SK-N-SH treated with all-trans-retinoic acid at 6 μM for 48 hours (cell line): ENCODE measurements around the gene ALB.

Source experiments
- ATAC-seq: fragments of 200-7000 bp; cut with Tn5 transposase; 3 replicates; pipeline ENCODE4 v1.9.1; 2020; ENCODE audit warnings: mild to moderate bottlenecking, moderate library complexity
- ARNTL ChIP-seq: fragments of 450-650 bp; formaldehyde crosslinking; IDR thresholded peaks from 2 replicates; pipeline ENCODE4 v1.5.0; 2020; ENCODE audit warnings: low read depth, mild to moderate bottlenecking, moderate library complexity, borderline replicate concordance
- BACH2 ChIP-seq: fragments of 250-450 bp; sonication (Bioruptor Pico); IDR thresholded peaks from 2 replicates; pipeline ENCODE4 v1.9.0; 2021; ENCODE audit warnings: mild to moderate bottlenecking, borderline replicate concordance
- CREB5 ChIP-seq: fragments of 250-450 bp; sonication (Bioruptor Pico); IDR thresholded peaks from 2 replicates; pipeline ENCODE4 v1.5.1; 2020; ENCODE audit warnings: low read depth, mild to moderate bottlenecking, moderate library complexity
- CSDC2 ChIP-seq: fragments of 250-450 bp; sonication (Bioruptor Pico); IDR thresholded peaks from 2 replicates; pipeline ENCODE4 v1.5.0; 2020; ENCODE audit warnings: mild to moderate bottlenecking, moderate library complexity
- CSRNP3 ChIP-seq: fragments of 250-450 bp; sonication (Bioruptor Pico); IDR thresholded peaks from 2 replicates; pipeline ENCODE4 v1.5.1; 2021; ENCODE audit warnings: mild to moderate bottlenecking, moderate library complexity
- ESRRG ChIP-seq: fragments of 250-450 bp; sonication (Bioruptor Pico); IDR thresholded peaks from 2 replicates; pipeline ENCODE4 v1.6.1; 2021; ENCODE audit warnings: mild to moderate bottlenecking
- GLIS3 ChIP-seq: fragments of 250-450 bp; sonication (Bioruptor Pico); IDR thresholded peaks from 2 replicates; pipeline ENCODE4 v1.5.0; 2020; ENCODE audit warnings: mild to moderate bottlenecking, moderate library complexity
- ISL1 ChIP-seq: fragments of 250-450 bp; sonication (Bioruptor Pico); IDR thresholded peaks from 2 replicates; pipeline ENCODE4 v2.1.2; 2022; ENCODE audit warnings: mild to moderate bottlenecking, moderate library complexity
- OSR1 ChIP-seq: fragments of 250-450 bp; sonication (Bioruptor Pico); IDR thresholded peaks from 2 replicates; pipeline ENCODE4 v1.8.0; 2022; ENCODE audit warnings: moderate library complexity, mild to moderate bottlenecking, inconsistent platforms
- PATZ1 ChIP-seq: fragments of 250-450 bp; sonication (Bioruptor Pico); IDR thresholded peaks from 2 replicates; pipeline ENCODE4 v1.8.0; 2020; ENCODE audit warnings: mild to moderate bottlenecking, moderate library complexity, borderline replicate concordance
- POU6F1 ChIP-seq: fragments of 250-450 bp; sonication (Bioruptor Pico); IDR thresholded peaks from 2 replicates; pipeline ENCODE4 v1.8.0; 2021; ENCODE audit warnings: low read depth, mild to moderate bottlenecking, moderate library complexity, borderline replicate concordance
- PPARA ChIP-seq: fragments of 250-450 bp; sonication (Bioruptor Pico); IDR thresholded peaks from 2 replicates; pipeline ENCODE4 v1.5.0; 2020; ENCODE audit warnings: mild to moderate bottlenecking, borderline replicate concordance
- RARB ChIP-seq: fragments of 250-450 bp; sonication (Bioruptor Pico); IDR thresholded peaks from 2 replicates; pipeline ENCODE4 v1.8.0; 2021; ENCODE audit warnings: mild to moderate bottlenecking, moderate library complexity
- SNAI2 ChIP-seq: fragments of 250-450 bp; sonication (Bioruptor Pico); IDR thresholded peaks from 2 replicates; pipeline ENCODE4 v1.5.0; 2020; ENCODE audit warnings: mild to moderate bottlenecking, moderate library complexity
- TCF4 ChIP-seq: fragments of 250-450 bp; sonication (Bioruptor Pico); IDR thresholded peaks from 2 replicates; pipeline ENCODE4 v1.8.0; 2021; ENCODE audit warnings: mild to moderate bottlenecking, moderate library complexity, borderline replicate concordance
- TOX ChIP-seq: fragments of 250-450 bp; sonication (Bioruptor Pico); IDR thresholded peaks from 2 replicates; pipeline ENCODE4 v1.8.0; 2021; ENCODE audit warnings: mild to moderate bottlenecking, moderate library complexity, borderline replicate concordance
- TSHZ2 ChIP-seq: fragments of 250-450 bp; sonication (Bioruptor Pico); IDR thresholded peaks from 2 replicates; pipeline ENCODE4 v1.5.0; 2020; ENCODE audit warnings: mild to moderate bottlenecking, moderate library complexity
- ZC3H10 ChIP-seq: fragments of 250-450 bp; sonication (Bioruptor Pico); IDR thresholded peaks from 2 replicates; pipeline ENCODE4 v1.5.1; 2021; ENCODE audit warnings: mild to moderate bottlenecking, moderate library complexity
- ZFP3 ChIP-seq: fragments of 250-450 bp; sonication (Bioruptor Pico); IDR thresholded peaks from 2 replicates; pipeline ENCODE4 v1.5.0; 2020; ENCODE audit warnings: mild to moderate bottlenecking, moderate library complexity
- ZFP30 ChIP-seq: fragments of 450-650 bp; formaldehyde crosslinking; IDR thresholded peaks from 2 replicates; pipeline ENCODE4 v1.5.0; 2022; ENCODE audit warnings: mild to moderate bottlenecking, moderate library complexity
- ZNF565 ChIP-seq: fragments of 450-650 bp; formaldehyde crosslinking; conservative IDR thresholded peaks from 2 replicates; pipeline ENCODE4 v1.5.0; 2020; ENCODE audit warnings: low read depth, mild to moderate bottlenecking, moderate library complexity
- ZNF70 ChIP-seq: fragments of 450-650 bp; formaldehyde crosslinking; IDR thresholded peaks from 2 replicates; pipeline ENCODE4 v1.5.0; 2020; ENCODE audit warnings: mild to moderate bottlenecking, moderate library complexity
- ZNF8 ChIP-seq: fragments of 450-650 bp; formaldehyde crosslinking; IDR thresholded peaks from 2 replicates; pipeline ENCODE4 v1.5.0; 2020; ENCODE audit warnings: mild to moderate bottlenecking, moderate library complexity

ALB gene

GRCh38 chr4:73409978-73410548 is 6.0 kb downstream of the ALB start:
- no peak for TF ChIP-seq ZFP30
- no peak for TF ChIP-seq SNAI2 (CRISPR knock-in tag)
- no peak for TF ChIP-seq POU6F1 (CRISPR knock-in tag)
- TF ChIP-seq CSDC2 = no peak
- no peak for TF ChIP-seq ZC3H10
- TF ChIP-seq BACH2 = no peak
- no peak for TF ChIP-seq CSRNP3 (CRISPR knock-in tag)
- TF ChIP-seq ARNTL (CRISPR knock-in tag) = no peak
- TF ChIP-seq ZFP3 (CRISPR knock-in tag) = no peak
- no peak for TF ChIP-seq ZNF8 (CRISPR knock-in tag)
- TF ChIP-seq GLIS3 (CRISPR knock-in tag) = no peak
- TF ChIP-seq ESRRG (CRISPR knock-in tag) = no peak
- no peak for TF ChIP-seq OSR1
- no peak for TF ChIP-seq PPARA (CRISPR knock-in tag)
- TF ChIP-seq TCF4 = no peak
- TF ChIP-seq ISL1 (CRISPR knock-in tag) = no peak
- TF ChIP-seq PATZ1 = no peak
- TF ChIP-seq TSHZ2 (CRISPR knock-in tag) = no peak
- ATAC-seq = no peak

GRCh38 chr4:73410916-73411730 is 7.0 kb downstream of the ALB start:
- ATAC-seq = no peak
- TF ChIP-seq ZNF70 (CRISPR knock-in tag) (no peak), ZFP30 (no peak), CREB5 (no peak), CSRNP3 (CRISPR knock-in tag) (no peak), GLIS3 (CRISPR knock-in tag) (no peak), ZNF8 (CRISPR knock-in tag) (no peak), RARB (CRISPR knock-in tag) (no peak), TOX (no peak), ZC3H10 (no peak), ZFP3 (CRISPR knock-in tag) (no peak), OSR1 (no peak), CSDC2 (no peak), ISL1 (CRISPR knock-in tag) (no peak), ZNF565 (CRISPR knock-in tag) (no peak), PPARA (CRISPR knock-in tag) (no peak), TCF4 (no peak), TSHZ2 (CRISPR knock-in tag) (no peak), ARNTL (CRISPR knock-in tag) (no peak), BACH2 (no peak)
- TF ChIP-seq, all 23 proteins: peak for 0
